ENCODE data around the gene ISLR.
A peak's percentile ranks its signal among the peaks of the same experiment; 100 is the strongest.
"Not testable (repeated sequence)": the region's sequence is repeated elsewhere in the genome, so short reads cannot be mapped to it uniquely, and the experiment has no call there.

Gene ISLR

DNA sequence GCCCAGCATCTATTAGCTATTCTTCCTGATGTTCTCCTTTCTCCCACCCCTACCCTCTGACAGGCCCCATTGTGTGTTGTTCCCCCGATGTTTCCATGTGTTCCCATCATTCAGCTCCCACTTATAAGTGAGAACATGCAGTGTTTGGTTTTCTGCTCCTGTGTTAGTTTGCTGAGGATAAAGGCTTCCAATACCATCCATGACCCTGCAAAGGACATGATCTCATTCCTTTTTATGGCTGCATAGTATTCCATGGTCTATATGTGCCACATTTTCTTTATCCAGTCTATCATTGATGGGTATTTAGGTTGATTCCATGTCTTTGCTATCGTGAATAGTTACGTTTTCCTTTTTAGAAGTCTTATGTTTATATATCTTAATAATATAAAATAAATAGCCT, 13.1 kb upstream of the ISLR start:
- ChIA-PET POLR2A (interaction anchor here (0.6 to 1.1 kb wide), 2 partner anchors 38 to 311 kb away, joined by 3 to 4 read pairs; no protein-coding TSS in a partner anchor), CTCF (interaction anchor here (0.6 to 1.8 kb wide), 3 partner anchors 147 to 1490 kb away, joined by 3 to 5 read pairs (median 4); no protein-coding TSS in a partner anchor)
- not testable (repeated sequence) for H3K36me3 ChIP-seq (ENCODE audit: control insufficient read depth in 2 of 2, insufficient read depth in 1 of 2, low read length in 2 of 2); H3K27ac ChIP-seq (ENCODE audit: extremely low read depth, low read depth, low read length); H3K4me3 ChIP-seq (ENCODE audit: low read depth, low read length); H3K9me3 ChIP-seq (ENCODE audit: control insufficient read depth, insufficient read depth, low read depth, low read length); H3K4me1 ChIP-seq (ENCODE audit: control insufficient read depth, insufficient read depth, low read length)
- peak; percentile 96 for TF ChIP-seq ZNF146 (tag by site-specific recombination; IDR thresholded peaks at IDR 0.05)

DNA sequence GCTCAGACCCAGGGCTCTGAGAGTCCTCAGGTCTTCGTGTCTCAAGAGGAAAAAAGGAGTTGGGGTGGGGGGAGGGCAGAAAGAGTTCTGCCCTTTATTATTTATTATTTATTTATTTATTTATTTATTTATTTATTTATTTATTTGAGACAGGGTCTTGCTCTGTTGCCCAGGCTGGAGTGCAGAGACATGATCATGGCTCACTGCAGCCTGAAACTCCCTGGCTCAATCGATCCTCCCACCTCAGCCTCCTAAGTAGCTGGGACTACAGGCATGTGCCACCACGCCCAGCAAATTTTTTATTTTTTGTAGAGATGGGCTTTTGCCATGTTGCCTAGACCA, 11.3 kb upstream of the ISLR start:
- H3K4me1 ChIP-seq (ENCODE audit: control insufficient read depth, insufficient read depth, low read length); H3K27ac ChIP-seq (ENCODE audit: extremely low read depth, low read depth, low read length); H3K4me3 ChIP-seq (ENCODE audit: low read depth, low read length); H3K36me3 ChIP-seq (ENCODE audit: control insufficient read depth in 2 of 2, insufficient read depth in 1 of 2, low read length in 2 of 2); H3K9me3 ChIP-seq (ENCODE audit: control insufficient read depth, insufficient read depth, low read depth, low read length); POLR2A ChIA-PET: not testable (repeated sequence)
- CTCF ChIA-PET = interaction anchor here (0.6 to 1.1 kb wide), 4 partner anchors 10 to 211 kb away, joined by 3 to 5 read pairs (median 3); no protein-coding TSS in a partner anchor
- peak; percentile 79 for TF ChIP-seq ZBTB8A (tag by site-specific recombination; IDR thresholded peaks at IDR 0.05)
- TF ChIP-seq ZNF266 (tag by site-specific recombination; IDR thresholded peaks at IDR 0.05; ENCODE audit: low read depth) = peak; percentile 85
- TF ChIP-seq, protein P1, sequence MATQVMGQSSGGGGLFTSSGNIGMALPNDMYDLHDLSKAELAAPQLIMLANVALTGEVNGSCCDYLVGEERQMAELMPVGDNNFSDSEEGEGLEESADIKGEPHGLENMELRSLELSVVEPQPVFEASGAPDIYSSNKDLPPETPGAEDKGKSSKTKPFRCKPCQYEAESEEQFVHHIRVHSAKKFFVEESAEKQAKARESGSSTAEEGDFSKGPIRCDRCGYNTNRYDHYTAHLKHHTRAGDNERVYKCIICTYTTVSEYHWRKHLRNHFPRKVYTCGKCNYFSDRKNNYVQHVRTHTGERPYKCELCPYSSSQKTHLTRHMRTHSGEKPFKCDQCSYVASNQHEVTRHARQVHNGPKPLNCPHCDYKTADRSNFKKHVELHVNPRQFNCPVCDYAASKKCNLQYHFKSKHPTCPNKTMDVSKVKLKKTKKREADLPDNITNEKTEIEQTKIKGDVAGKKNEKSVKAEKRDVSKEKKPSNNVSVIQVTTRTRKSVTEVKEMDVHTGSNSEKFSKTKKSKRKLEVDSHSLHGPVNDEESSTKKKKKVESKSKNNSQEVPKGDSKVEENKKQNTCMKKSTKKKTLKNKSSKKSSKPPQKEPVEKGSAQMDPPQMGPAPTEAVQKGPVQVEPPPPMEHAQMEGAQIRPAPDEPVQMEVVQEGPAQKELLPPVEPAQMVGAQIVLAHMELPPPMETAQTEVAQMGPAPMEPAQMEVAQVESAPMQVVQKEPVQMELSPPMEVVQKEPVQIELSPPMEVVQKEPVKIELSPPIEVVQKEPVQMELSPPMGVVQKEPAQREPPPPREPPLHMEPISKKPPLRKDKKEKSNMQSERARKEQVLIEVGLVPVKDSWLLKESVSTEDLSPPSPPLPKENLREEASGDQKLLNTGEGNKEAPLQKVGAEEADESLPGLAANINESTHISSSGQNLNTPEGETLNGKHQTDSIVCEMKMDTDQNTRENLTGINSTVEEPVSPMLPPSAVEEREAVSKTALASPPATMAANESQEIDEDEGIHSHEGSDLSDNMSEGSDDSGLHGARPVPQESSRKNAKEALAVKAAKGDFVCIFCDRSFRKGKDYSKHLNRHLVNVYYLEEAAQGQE (tag by site-specific recombination; IDR thresholded peaks at IDR 0.05) = peak; percentile 69
- peak; percentile 83 for TF ChIP-seq ZNF426 (tag by site-specific recombination; IDR thresholded peaks at IDR 0.05)
- peak; percentile 60; the same call in 1 of the 2 replicates for TF ChIP-seq ZNF292 (tag by site-specific recombination; IDR thresholded peaks at IDR 0.05; ENCODE audit: borderline replicate concordance, low read depth)
- peak; percentile 79 for TF ChIP-seq ZNF623 (tag by site-specific recombination; IDR thresholded peaks at IDR 0.05)
- peak; percentile 69 for TF ChIP-seq ZNF558 (tag by site-specific recombination; IDR thresholded peaks at IDR 0.05)
- TF ChIP-seq ZNF202 (tag by site-specific recombination; IDR thresholded peaks at IDR 0.05; ENCODE audit: borderline replicate concordance) = 0 out of 2 replicates have a peak, but pooled peaks have one; percentile 51
- TF ChIP-seq KLF7 (tag by site-specific recombination; IDR thresholded peaks at IDR 0.05; ENCODE audit: borderline replicate concordance) = peak; percentile 36; the same call in 1 of the 2 replicates
- TF ChIP-seq ZNF19 (tag by site-specific recombination; IDR thresholded peaks at IDR 0.05; ENCODE audit: low read depth) = peak; percentile 64; the same call in 1 of the 2 replicates
- 0 out of 2 replicates have a peak, but pooled peaks have one; percentile 20 for TF ChIP-seq ZFP3 (tag by site-specific recombination; IDR thresholded peaks at IDR 0.05; ENCODE audit: low read depth)
- TF ChIP-seq ZNF530 (tag by site-specific recombination; IDR thresholded peaks at IDR 0.05; ENCODE audit: low read depth) = 0 out of 2 replicates have a peak, but pooled peaks have one; percentile 25
- peak; percentile 84 for TF ChIP-seq ZNF664 (tag by site-specific recombination; IDR thresholded peaks at IDR 0.05)
- peak; percentile 71 for TF ChIP-seq ZNF510 (tag by site-specific recombination; IDR thresholded peaks at IDR 0.05; ENCODE audit: insufficient replicate concordance)
- TF ChIP-seq ZXDB (tag by site-specific recombination; IDR thresholded peaks at IDR 0.05) = peak; percentile 59; the same call in 1 of the 2 replicates
- peak; percentile 86 for TF ChIP-seq ZNF433 (tag by site-specific recombination; IDR thresholded peaks at IDR 0.05; ENCODE audit: low read depth)
- peak; percentile 93 for TF ChIP-seq ZNF394 (tag by site-specific recombination; IDR thresholded peaks at IDR 0.05; ENCODE audit: borderline replicate concordance)
- TF ChIP-seq, protein P2, sequence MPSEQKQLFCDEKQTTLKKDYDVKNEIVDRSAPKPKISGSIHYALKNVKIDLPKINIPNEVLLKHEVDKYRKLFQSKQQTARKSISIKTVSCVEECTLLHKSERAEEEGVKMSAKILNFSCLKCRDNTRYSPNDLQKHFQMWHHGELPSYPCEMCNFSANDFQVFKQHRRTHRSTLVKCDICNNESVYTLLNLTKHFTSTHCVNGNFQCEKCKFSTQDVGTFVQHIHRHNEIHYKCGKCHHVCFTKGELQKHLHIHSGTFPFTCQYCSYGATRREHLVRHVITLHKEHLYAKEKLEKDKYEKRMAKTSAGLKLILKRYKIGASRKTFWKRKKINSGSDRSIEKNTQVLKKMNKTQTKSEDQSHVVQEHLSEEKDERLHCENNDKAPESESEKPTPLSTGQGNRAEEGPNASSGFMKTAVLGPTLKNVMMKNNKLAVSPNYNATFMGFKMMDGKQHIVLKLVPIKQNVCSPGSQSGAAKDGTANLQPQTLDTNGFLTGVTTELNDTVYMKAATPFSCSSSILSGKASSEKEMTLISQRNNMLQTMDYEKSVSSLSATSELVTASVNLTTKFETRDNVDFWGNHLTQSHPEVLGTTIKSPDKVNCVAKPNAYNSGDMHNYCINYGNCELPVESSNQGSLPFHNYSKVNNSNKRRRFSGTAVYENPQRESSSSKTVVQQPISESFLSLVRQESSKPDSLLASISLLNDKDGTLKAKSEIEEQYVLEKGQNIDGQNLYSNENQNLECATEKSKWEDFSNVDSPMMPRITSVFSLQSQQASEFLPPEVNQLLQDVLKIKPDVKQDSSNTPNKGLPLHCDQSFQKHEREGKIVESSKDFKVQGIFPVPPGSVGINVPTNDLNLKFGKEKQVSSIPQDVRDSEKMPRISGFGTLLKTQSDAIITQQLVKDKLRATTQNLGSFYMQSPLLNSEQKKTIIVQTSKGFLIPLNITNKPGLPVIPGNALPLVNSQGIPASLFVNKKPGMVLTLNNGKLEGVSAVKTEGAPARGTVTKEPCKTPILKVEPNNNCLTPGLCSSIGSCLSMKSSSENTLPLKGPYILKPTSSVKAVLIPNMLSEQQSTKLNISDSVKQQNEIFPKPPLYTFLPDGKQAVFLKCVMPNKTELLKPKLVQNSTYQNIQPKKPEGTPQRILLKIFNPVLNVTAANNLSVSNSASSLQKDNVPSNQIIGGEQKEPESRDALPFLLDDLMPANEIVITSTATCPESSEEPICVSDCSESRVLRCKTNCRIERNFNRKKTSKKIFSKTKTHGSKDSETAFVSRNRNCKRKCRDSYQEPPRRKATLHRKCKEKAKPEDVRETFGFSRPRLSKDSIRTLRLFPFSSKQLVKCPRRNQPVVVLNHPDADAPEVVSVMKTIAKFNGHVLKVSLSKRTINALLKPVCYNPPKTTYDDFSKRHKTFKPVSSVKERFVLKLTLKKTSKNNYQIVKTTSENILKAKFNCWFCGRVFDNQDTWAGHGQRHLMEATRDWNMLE (tag by site-specific recombination; conservative IDR thresholded peaks at IDR 0.05; ENCODE audit: low read depth) = peak; percentile 94
- peak; percentile 53; the same call in 1 of the 2 replicates for TF ChIP-seq ZNF121 (tag by site-specific recombination; IDR thresholded peaks at IDR 0.05)
- TF ChIP-seq ZNF629 (tag by site-specific recombination; IDR thresholded peaks at IDR 0.05) = peak; percentile 47; the same call in 1 of the 2 replicates
- peak; percentile 71; the same call in 1 of the 2 replicates for TF ChIP-seq ZNF514 (tag by site-specific recombination; IDR thresholded peaks at IDR 0.05)
- peak; percentile 67; the same call in 1 of the 2 replicates for TF ChIP-seq ZNF140 (tag by site-specific recombination; IDR thresholded peaks at IDR 0.05)
- peak; percentile 68; the same call in 1 of the 2 replicates for TF ChIP-seq ZBTB21 (tag by site-specific recombination; IDR thresholded peaks at IDR 0.05)
- peak; percentile 84 for TF ChIP-seq ZNF560 (tag by site-specific recombination; IDR thresholded peaks at IDR 0.05; ENCODE audit: borderline replicate concordance)
- TF ChIP-seq ZNF529 (tag by site-specific recombination; IDR thresholded peaks at IDR 0.05; ENCODE audit: insufficient replicate concordance) = peak; percentile 31
- TF ChIP-seq ZFP37 (tag by site-specific recombination; IDR thresholded peaks at IDR 0.05) = peak; percentile 49; the same call in 1 of the 2 replicates

All from HEK293 (cell line).